ENCODE measurements around the gene SHC3.

SHC3 gene

DNA sequence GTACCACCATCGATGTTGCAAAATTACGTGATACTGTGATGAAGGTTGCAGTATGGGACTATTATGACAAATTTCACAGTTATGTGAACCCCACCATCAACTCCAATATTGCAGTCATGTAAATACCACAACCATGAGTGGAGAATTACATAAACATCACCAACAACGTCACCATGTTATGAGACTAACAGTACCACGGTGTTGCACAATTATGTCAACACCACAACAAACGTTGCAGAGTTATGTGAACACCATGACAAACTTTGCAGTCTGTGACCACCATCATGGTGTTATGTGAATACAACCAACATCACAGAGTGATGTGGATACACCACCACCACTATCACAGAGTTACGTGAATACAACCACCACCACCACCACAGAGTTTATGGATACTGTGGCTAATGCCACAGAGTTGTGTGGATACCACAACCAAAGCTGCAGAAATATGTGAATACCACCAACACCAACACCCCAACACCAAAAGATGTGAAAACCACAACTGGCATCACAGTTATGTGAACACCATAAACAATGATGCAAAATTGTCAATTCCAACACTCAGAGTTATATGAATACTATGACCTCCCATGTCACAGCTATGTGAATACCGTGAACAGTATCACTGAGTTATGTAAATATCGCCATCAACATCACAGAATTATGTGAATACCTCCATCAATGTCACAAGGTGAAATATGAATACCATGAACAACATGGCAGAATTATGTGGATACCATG, 62.4 kb downstream of the SHC3 start:
- TF ChIP-seq, protein P1, sequence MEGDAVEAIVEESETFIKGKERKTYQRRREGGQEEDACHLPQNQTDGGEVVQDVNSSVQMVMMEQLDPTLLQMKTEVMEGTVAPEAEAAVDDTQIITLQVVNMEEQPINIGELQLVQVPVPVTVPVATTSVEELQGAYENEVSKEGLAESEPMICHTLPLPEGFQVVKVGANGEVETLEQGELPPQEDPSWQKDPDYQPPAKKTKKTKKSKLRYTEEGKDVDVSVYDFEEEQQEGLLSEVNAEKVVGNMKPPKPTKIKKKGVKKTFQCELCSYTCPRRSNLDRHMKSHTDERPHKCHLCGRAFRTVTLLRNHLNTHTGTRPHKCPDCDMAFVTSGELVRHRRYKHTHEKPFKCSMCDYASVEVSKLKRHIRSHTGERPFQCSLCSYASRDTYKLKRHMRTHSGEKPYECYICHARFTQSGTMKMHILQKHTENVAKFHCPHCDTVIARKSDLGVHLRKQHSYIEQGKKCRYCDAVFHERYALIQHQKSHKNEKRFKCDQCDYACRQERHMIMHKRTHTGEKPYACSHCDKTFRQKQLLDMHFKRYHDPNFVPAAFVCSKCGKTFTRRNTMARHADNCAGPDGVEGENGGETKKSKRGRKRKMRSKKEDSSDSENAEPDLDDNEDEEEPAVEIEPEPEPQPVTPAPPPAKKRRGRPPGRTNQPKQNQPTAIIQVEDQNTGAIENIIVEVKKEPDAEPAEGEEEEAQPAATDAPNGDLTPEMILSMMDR (IDR thresholded peaks at IDR 0.05; ENCODE audit: low read depth, low read length, missing control alignments), result no peak
- H3K4me3 ChIP-seq (replicated peaks; ENCODE audit: low read depth, low read length), result no peak overlapping the region
- no peak for DNase-seq (ENCODE audit: extremely low read depth, low read depth)

DNA sequence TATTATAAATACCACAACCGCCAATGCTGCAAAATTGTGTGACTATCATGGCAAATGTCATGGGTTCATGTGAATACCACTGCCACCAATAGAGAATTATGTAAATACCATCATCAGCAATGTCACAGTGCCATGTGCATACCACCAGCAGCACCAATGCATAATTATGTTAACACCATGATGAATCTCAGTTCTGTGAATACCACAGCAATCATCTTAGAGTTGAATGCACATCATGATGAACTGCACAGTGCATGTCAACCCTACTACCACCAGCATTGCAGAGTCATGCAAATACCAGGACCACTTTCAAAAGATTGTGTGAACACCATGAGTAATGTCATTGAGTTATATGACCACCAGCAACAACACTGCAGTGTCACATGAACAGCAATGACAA, 63.2 kb downstream of the SHC3 start:
- no peak for DNase-seq (ENCODE audit: extremely low read depth, low read depth)
- TF ChIP-seq, protein P1 (IDR thresholded peaks at IDR 0.05; ENCODE audit: low read depth, low read length, missing control alignments), result no peak
- H3K4me3 ChIP-seq (replicated peaks; ENCODE audit: low read depth, low read length), result no peak overlapping the region

DNA sequence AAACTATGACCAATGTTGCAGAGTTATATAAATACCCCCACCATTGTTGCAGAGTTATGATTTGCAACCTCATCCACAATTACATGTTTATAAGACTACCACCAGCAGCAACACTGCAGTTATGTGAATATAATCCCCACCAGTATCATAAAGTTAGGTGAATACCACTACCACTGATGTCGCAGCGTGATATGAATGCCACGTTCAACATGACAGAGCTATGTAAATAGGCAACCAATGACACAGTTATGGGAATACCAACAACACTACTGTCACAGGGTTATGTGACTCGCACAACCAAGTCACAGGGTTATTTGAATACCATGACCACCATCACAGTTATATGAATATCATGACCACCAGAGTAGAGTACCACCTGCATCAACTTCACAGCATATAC, 63.9 kb downstream of the SHC3 start:
- H3K4me3 ChIP-seq (replicated peaks; ENCODE audit: low read depth, low read length), result no peak overlapping the region
- TF ChIP-seq, protein P1 (IDR thresholded peaks at IDR 0.05; ENCODE audit: low read depth, low read length, missing control alignments), result no peak
- DNase-seq (ENCODE audit: extremely low read depth, low read depth), result no peak

DNA sequence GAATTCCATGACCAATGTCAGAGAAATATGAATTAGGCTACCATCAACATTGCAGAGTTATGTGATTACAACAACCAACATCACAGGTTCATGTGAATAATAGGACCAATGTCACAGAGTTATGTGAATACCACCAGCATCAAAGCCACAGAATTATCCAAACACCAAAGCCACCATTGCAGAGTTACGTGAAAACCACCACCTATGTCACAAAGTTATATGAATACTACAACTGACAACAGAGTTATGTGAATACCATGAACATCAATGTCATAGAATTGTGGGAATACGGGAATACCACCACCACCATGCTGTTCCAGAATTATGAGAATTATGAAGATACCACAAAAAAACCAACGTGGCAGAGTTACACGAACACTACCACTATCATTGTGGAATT, 64.8 kb downstream of the SHC3 start:
- H3K4me3 ChIP-seq (replicated peaks; ENCODE audit: low read depth, low read length), result no peak overlapping the region
- DNase-seq (ENCODE audit: extremely low read depth, low read depth), result no peak
- TF ChIP-seq, protein P1 (IDR thresholded peaks at IDR 0.05; ENCODE audit: low read depth, low read length, missing control alignments), result no peak

DNA sequence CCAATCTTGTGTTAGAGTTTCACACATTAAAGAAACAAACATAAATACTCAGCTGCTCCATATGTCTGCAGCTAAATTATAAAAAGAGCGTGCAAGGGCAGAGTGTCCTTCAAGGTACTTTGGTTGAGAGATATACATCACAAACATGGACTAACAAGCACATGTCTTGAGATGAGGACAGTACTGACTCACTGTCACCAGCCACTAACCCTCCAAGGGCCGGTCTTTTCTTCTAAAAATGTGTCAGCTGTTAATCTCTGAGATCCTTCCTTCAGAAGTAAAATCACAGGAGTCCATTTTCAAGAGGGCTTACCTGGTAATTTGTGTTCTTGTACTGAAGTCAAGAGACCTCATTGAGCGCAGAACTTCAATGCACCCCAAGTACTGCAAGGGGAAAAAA, 66.4 kb downstream of the SHC3 start:
- DNase-seq (ENCODE audit: extremely low read depth, low read depth), result no peak
- TF ChIP-seq, protein P1 (IDR thresholded peaks at IDR 0.05; ENCODE audit: low read depth, low read length, missing control alignments), result no peak
- no peak overlapping the region for H3K4me3 ChIP-seq (replicated peaks; ENCODE audit: low read depth, low read length)

DNA sequence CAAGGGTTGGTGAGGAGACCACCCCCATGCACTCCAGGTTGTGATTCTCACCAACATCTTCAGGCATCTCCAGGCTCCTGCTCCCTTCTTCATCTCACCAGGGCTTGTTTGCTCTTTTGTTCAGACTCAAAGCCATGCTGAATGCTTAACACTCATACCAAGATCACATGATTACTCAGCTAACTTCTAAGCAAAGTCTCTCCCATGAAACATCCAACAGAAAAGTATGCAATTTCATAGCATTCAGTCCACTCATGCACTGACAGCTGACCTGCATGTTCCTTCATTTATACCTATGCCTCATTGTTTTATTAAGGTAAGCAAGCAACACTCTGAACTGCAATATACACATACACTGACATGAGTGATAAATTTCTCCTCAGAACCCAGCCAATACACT, 69.0 kb downstream of the SHC3 start:
- TF ChIP-seq, protein P1 (IDR thresholded peaks at IDR 0.05; ENCODE audit: low read depth, low read length, missing control alignments), result no peak
- no peak for DNase-seq (ENCODE audit: extremely low read depth, low read depth)
- no peak overlapping the region for H3K4me3 ChIP-seq (replicated peaks; ENCODE audit: low read depth, low read length)

DNA sequence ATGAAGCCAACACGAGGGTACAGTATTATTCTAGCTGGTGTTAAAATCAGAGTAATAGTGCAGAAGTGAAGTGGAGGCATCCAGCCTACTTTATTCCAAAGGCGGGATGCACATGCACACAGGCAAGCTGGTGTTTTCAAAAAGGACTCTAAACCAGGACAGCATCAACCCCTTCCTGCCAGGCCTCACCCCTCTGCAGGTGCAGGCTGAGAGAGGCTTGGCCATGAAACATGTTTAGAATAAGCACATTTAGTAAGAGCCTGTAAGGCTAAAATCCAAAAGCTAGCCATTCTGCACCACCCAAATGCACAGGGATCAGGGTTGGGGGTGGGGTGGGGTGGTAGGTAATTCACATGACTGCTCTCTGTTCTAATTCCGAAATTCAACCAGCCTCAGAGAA, 71.2 kb downstream of the SHC3 start:
- TF ChIP-seq, protein P1 (IDR thresholded peaks at IDR 0.05; ENCODE audit: low read depth, low read length, missing control alignments), result no peak
- H3K4me3 ChIP-seq (replicated peaks; ENCODE audit: low read depth, low read length), result no peak overlapping the region
- no peak for DNase-seq (ENCODE audit: extremely low read depth, low read depth)
